SK-N-SH treated with all-trans-retinoic acid at 6 μM for 48 hours (cell line): Measurements from ENCODE around the gene RNF138.

Source experiments
- ATAC-seq: fragments of 200-7000 bp; cut with Tn5 transposase; 3 replicates; pipeline ENCODE4 v1.9.1; 2020; ENCODE audit warnings: mild to moderate bottlenecking, moderate library complexity
- BACH2 ChIP-seq: fragments of 250-450 bp; sonication (Bioruptor Pico); IDR thresholded peaks from 2 replicates; pipeline ENCODE4 v1.9.0; 2021; ENCODE audit warnings: mild to moderate bottlenecking, borderline replicate concordance
- CSDC2 ChIP-seq: fragments of 250-450 bp; sonication (Bioruptor Pico); IDR thresholded peaks from 2 replicates; pipeline ENCODE4 v1.5.0; 2020; ENCODE audit warnings: mild to moderate bottlenecking, moderate library complexity
- ESRRG ChIP-seq: fragments of 250-450 bp; sonication (Bioruptor Pico); IDR thresholded peaks from 2 replicates; pipeline ENCODE4 v1.6.1; 2021; ENCODE audit warnings: mild to moderate bottlenecking
- GLIS3 ChIP-seq: fragments of 250-450 bp; sonication (Bioruptor Pico); IDR thresholded peaks from 2 replicates; pipeline ENCODE4 v1.5.0; 2020; ENCODE audit warnings: mild to moderate bottlenecking, moderate library complexity
- PPARA ChIP-seq: fragments of 250-450 bp; sonication (Bioruptor Pico); IDR thresholded peaks from 2 replicates; pipeline ENCODE4 v1.5.0; 2020; ENCODE audit warnings: mild to moderate bottlenecking, borderline replicate concordance
- RARB ChIP-seq: fragments of 250-450 bp; sonication (Bioruptor Pico); IDR thresholded peaks from 2 replicates; pipeline ENCODE4 v1.8.0; 2021; ENCODE audit warnings: mild to moderate bottlenecking, moderate library complexity
- TCF4 ChIP-seq: fragments of 250-450 bp; sonication (Bioruptor Pico); IDR thresholded peaks from 2 replicates; pipeline ENCODE4 v1.8.0; 2021; ENCODE audit warnings: mild to moderate bottlenecking, moderate library complexity, borderline replicate concordance
- TOX ChIP-seq: fragments of 250-450 bp; sonication (Bioruptor Pico); IDR thresholded peaks from 2 replicates; pipeline ENCODE4 v1.8.0; 2021; ENCODE audit warnings: mild to moderate bottlenecking, moderate library complexity, borderline replicate concordance
- ZC3H10 ChIP-seq: fragments of 250-450 bp; sonication (Bioruptor Pico); IDR thresholded peaks from 2 replicates; pipeline ENCODE4 v1.5.1; 2021; ENCODE audit warnings: mild to moderate bottlenecking, moderate library complexity
- ZFP3 ChIP-seq: fragments of 250-450 bp; sonication (Bioruptor Pico); IDR thresholded peaks from 2 replicates; pipeline ENCODE4 v1.5.0; 2020; ENCODE audit warnings: mild to moderate bottlenecking, moderate library complexity
- ZFP30 ChIP-seq: fragments of 450-650 bp; formaldehyde crosslinking; IDR thresholded peaks from 2 replicates; pipeline ENCODE4 v1.5.0; 2022; ENCODE audit warnings: mild to moderate bottlenecking, moderate library complexity
- ZNF565 ChIP-seq: fragments of 450-650 bp; formaldehyde crosslinking; conservative IDR thresholded peaks from 2 replicates; pipeline ENCODE4 v1.5.0; 2020; ENCODE audit warnings: low read depth, mild to moderate bottlenecking, moderate library complexity
- ZNF70 ChIP-seq: fragments of 450-650 bp; formaldehyde crosslinking; IDR thresholded peaks from 2 replicates; pipeline ENCODE4 v1.5.0; 2020; ENCODE audit warnings: mild to moderate bottlenecking, moderate library complexity
- ZNF8 ChIP-seq: fragments of 450-650 bp; formaldehyde crosslinking; IDR thresholded peaks from 2 replicates; pipeline ENCODE4 v1.5.0; 2020; ENCODE audit warnings: mild to moderate bottlenecking, moderate library complexity
- TF ChIP-seq, protein P1 (sequence below): fragments of 250-450 bp; sonication (Bioruptor Pico); IDR thresholded peaks from 2 replicates; pipeline ENCODE4 v1.5.1; 2020; ENCODE audit warnings: low read depth, mild to moderate bottlenecking, moderate library complexity
- TF ChIP-seq, protein P2 (sequence below): fragments of 250-450 bp; sonication (Bioruptor Pico); IDR thresholded peaks from 2 replicates; pipeline ENCODE4 v1.5.0; 2020; ENCODE audit warnings: mild to moderate bottlenecking, moderate library complexity
- TF ChIP-seq, protein P3 (sequence below): fragments of 250-450 bp; sonication (Bioruptor Pico); IDR thresholded peaks from 2 replicates; pipeline ENCODE4 v1.8.0; 2020; ENCODE audit warnings: mild to moderate bottlenecking, moderate library complexity, borderline replicate concordance
- TF ChIP-seq, protein P4 (sequence below): fragments of 250-450 bp; sonication (Bioruptor Pico); IDR thresholded peaks from 2 replicates; pipeline ENCODE4 v1.8.0; 2021; ENCODE audit warnings: low read depth, mild to moderate bottlenecking, moderate library complexity, borderline replicate concordance
- TF ChIP-seq, protein P5 (sequence below): fragments of 250-450 bp; sonication (Bioruptor Pico); IDR thresholded peaks from 2 replicates; pipeline ENCODE4 v1.5.1; 2021; ENCODE audit warnings: mild to moderate bottlenecking, moderate library complexity

Gene RNF138

DNA sequence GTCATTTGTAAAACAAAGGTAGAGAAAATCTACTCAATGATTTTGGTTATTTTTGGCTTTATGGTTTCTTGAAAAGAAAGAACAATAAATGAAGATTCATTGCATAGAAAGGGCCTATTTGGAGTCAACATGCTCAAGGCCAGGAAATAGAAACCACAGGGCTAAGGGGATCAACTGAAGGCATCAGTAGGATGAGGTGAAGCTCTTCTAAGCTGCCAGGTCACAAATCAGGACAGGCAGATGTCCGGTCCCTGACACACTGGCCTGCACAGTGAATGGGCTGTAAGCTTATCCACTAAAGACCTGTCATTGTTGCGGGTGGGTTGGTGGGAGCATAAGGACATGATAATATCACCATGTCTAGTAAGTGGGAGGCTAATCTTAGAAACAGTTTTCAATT is 31.6 kb upstream of the RNF138 start:
- TF ChIP-seq, protein P1, sequence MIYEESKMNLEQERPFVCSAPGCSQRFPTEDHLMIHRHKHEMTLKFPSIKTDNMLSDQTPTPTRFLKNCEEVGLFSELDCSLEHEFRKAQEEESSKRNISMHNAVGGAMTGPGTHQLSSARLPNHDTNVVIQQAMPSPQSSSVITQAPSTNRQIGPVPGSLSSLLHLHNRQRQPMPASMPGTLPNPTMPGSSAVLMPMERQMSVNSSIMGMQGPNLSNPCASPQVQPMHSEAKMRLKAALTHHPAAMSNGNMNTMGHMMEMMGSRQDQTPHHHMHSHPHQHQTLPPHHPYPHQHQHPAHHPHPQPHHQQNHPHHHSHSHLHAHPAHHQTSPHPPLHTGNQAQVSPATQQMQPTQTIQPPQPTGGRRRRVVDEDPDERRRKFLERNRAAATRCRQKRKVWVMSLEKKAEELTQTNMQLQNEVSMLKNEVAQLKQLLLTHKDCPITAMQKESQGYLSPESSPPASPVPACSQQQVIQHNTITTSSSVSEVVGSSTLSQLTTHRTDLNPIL, result no peak
- no peak for TF ChIP-seq GLIS3 (CRISPR knock-in tag)
- TF ChIP-seq ZC3H10, result no peak
- TF ChIP-seq, protein P2, sequence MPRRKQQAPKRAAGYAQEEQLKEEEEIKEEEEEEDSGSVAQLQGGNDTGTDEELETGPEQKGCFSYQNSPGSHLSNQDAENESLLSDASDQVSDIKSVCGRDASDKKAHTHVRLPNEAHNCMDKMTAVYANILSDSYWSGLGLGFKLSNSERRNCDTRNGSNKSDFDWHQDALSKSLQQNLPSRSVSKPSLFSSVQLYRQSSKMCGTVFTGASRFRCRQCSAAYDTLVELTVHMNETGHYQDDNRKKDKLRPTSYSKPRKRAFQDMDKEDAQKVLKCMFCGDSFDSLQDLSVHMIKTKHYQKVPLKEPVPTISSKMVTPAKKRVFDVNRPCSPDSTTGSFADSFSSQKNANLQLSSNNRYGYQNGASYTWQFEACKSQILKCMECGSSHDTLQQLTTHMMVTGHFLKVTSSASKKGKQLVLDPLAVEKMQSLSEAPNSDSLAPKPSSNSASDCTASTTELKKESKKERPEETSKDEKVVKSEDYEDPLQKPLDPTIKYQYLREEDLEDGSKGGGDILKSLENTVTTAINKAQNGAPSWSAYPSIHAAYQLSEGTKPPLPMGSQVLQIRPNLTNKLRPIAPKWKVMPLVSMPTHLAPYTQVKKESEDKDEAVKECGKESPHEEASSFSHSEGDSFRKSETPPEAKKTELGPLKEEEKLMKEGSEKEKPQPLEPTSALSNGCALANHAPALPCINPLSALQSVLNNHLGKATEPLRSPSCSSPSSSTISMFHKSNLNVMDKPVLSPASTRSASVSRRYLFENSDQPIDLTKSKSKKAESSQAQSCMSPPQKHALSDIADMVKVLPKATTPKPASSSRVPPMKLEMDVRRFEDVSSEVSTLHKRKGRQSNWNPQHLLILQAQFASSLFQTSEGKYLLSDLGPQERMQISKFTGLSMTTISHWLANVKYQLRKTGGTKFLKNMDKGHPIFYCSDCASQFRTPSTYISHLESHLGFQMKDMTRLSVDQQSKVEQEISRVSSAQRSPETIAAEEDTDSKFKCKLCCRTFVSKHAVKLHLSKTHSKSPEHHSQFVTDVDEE, result no peak
- no peak for TF ChIP-seq ZNF8 (CRISPR knock-in tag)
- ATAC-seq, result no peak

DNA sequence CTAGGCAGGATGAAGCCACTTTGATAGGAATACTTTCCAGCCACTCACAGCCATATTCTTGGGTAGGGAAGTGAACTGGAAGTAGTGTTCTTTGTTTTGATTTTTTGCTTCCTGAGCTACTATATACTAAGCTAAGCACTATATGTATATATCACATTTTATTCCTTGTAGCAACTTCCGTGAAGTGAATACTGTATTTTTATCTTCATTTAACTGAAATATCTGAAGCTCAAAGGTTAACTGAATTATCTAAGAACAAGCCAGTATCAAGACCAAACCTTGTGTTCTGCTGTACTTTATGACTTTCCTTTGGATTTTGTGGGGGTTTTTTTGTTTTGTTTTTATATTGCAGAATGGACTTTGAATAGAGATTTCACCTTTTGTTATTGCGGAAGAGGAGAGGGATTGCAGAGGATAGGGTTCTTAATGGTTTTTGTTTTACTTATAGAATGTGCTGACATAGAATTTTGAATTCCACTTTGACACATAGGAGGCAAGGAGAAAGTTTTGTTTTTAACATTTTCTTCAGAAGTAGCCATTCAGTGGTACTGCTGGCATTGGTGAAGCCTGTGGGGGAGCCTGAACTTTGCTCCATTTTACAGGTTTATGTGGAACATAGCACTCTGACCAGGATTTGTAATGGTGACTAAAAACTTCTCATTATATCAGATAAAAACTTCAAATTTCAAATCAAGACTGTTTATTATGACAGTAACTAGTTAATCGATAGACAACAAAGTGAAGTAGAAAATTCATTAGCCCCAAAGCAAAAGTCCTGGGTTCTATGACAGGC is 24.1 kb upstream of the RNF138 start:
- TF ChIP-seq ZNF8 (CRISPR knock-in tag) (no peak), ZFP30 (CRISPR knock-in tag) (no peak), CSDC2 (no peak)
- ATAC-seq, result no peak

DNA sequence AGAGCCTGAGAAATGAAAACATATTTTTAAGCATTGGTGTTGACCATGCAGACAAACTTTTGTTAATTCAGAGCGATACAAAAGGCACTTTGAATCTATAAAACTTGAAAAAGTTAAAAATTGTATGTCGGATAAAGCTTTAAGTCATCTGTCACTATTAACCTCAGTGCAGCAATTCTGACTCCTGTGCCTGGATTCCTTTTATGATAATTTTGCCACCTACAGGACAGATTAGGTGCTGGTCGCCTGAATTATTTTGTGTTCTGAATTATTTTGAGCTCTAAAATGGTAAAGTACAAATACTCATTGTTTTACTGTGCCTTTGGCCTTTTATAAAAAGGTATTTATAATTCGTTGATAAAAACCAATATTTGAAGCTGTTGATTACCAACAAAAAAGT is 19.4 kb upstream of the RNF138 start:
- no peak for ATAC-seq
- TF ChIP-seq ZFP30 (CRISPR knock-in tag), result no peak
- TF ChIP-seq ESRRG (CRISPR knock-in tag), result no peak
- no peak for TF ChIP-seq ZNF565
- no peak for TF ChIP-seq CSDC2
- TF ChIP-seq, protein P3, sequence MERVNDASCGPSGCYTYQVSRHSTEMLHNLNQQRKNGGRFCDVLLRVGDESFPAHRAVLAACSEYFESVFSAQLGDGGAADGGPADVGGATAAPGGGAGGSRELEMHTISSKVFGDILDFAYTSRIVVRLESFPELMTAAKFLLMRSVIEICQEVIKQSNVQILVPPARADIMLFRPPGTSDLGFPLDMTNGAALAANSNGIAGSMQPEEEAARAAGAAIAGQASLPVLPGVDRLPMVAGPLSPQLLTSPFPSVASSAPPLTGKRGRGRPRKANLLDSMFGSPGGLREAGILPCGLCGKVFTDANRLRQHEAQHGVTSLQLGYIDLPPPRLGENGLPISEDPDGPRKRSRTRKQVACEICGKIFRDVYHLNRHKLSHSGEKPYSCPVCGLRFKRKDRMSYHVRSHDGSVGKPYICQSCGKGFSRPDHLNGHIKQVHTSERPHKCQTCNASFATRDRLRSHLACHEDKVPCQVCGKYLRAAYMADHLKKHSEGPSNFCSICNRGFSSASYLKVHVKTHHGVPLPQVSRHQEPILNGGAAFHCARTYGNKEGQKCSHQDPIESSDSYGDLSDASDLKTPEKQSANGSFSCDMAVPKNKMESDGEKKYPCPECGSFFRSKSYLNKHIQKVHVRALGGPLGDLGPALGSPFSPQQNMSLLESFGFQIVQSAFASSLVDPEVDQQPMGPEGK (CRISPR knock-in tag), result no peak
- no peak for TF ChIP-seq PPARA (CRISPR knock-in tag)
- TF ChIP-seq, protein P2, result no peak
- TF ChIP-seq, protein P4, sequence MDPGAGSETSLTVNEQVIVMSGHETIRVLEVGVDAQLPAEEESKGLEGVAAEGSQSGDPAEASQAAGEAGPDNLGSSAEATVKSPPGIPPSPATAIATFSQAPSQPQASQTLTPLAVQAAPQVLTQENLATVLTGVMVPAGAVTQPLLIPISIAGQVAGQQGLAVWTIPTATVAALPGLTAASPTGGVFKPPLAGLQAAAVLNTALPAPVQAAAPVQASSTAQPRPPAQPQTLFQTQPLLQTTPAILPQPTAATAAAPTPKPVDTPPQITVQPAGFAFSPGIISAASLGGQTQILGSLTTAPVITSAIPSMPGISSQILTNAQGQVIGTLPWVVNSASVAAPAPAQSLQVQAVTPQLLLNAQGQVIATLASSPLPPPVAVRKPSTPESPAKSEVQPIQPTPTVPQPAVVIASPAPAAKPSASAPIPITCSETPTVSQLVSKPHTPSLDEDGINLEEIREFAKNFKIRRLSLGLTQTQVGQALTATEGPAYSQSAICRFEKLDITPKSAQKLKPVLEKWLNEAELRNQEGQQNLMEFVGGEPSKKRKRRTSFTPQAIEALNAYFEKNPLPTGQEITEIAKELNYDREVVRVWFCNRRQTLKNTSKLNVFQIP (CRISPR knock-in tag), result no peak
- no peak for TF ChIP-seq ZNF8 (CRISPR knock-in tag)
- no peak for TF ChIP-seq ZC3H10
- no peak for TF ChIP-seq TOX (CRISPR knock-in tag)
- TF ChIP-seq ZFP3 (CRISPR knock-in tag), result no peak
- no peak for TF ChIP-seq TCF4 (CRISPR knock-in tag)
- TF ChIP-seq, protein P1, result no peak
- TF ChIP-seq, protein P5, sequence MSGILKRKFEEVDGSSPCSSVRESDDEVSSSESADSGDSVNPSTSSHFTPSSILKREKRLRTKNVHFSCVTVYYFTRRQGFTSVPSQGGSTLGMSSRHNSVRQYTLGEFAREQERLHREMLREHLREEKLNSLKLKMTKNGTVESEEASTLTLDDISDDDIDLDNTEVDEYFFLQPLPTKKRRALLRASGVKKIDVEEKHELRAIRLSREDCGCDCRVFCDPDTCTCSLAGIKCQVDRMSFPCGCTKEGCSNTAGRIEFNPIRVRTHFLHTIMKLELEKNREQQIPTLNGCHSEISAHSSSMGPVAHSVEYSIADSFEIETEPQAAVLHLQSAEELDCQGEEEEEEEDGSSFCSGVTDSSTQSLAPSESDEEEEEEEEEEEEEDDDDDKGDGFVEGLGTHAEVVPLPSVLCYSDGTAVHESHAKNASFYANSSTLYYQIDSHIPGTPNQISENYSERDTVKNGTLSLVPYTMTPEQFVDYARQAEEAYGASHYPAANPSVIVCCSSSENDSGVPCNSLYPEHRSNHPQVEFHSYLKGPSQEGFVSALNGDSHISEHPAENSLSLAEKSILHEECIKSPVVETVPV, result no peak
- TF ChIP-seq RARB, result no peak
- TF ChIP-seq BACH2, result no peak
- no peak for TF ChIP-seq ZNF70
